GM18873 (cell line): Measurements from ENCODE around the gene STOML1.

Experiments
- ATAC-seq: cut with Tn5 transposase; IDR thresholded peaks from one replicate; pipeline ENCODE4 v1.9.1; 2021; ENCODE audit warnings: mild to moderate bottlenecking, moderate library complexity, moderate number of reproducible peaks; ENCODE audit not compliant: unreplicated experiment, low FRiP score

Gene STOML1

GRCh38 chr15:73935547-73935946 is 56.5 kb downstream of the STOML1 start:
- no peak for ATAC-seq

- no peak for ATAC-seq
Measured at GRCh38 chr15:73934281-73934680, 57.8 kb downstream of the STOML1 start.

GRCh38 chr15:73932381-73933191 is 59.5 kb downstream of the STOML1 start:
- ATAC-seq = no peak

- ATAC-seq = no peak
Measured at GRCh38 chr15:73931441-73931840, 60.7 kb downstream of the STOML1 start.

GRCh38 chr15:73930790-73931281 is 61.3 kb downstream of the STOML1 start:
- no peak for ATAC-seq

GRCh38 chr15:73930371-73930770 is 61.7 kb downstream of the STOML1 start:
- no peak for ATAC-seq

GRCh38 chr15:73928971-73929627 is 63.0 kb downstream of the STOML1 start:
- no peak for ATAC-seq
